HG03571 (cell line): Measurements from ENCODE around the gene KIAA1217.
"Not testable (repeated sequence)": the region's sequence is repeated elsewhere in the genome, so short reads cannot be mapped to it uniquely, and the experiment has no call there.

ENCODE experiments used
- ATAC-seq: cut with Tn5 transposase; IDR thresholded peaks from one replicate; pipeline ENCODE4 v1.9.1; 2021; ENCODE audit not compliant: unreplicated experiment

Gene KIAA1217

GRCh38 chr10:24337723-24338122, 128.8 kb downstream of the KIAA1217 start:
- not testable (repeated sequence) for ATAC-seq

DNA sequence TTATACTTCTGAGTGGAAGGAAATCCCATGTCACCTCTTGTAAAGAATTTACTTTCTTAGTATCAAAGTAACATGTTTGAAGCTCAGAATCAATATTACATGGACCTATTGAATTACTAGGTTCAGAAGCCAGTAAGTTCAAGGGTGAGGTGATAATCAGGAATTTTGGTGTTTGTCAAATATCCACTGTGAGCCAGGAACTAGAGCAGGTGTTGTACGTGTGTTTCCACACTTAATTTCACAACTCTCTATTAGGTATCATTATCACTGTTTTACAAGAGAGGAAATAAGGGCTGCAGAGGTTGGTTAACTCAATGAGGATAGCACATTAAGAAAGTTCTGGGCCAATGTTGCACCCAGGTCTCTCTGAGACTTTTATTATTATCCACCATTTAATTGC, 130.4 kb downstream of the KIAA1217 start:
- ATAC-seq: no peak

DNA sequence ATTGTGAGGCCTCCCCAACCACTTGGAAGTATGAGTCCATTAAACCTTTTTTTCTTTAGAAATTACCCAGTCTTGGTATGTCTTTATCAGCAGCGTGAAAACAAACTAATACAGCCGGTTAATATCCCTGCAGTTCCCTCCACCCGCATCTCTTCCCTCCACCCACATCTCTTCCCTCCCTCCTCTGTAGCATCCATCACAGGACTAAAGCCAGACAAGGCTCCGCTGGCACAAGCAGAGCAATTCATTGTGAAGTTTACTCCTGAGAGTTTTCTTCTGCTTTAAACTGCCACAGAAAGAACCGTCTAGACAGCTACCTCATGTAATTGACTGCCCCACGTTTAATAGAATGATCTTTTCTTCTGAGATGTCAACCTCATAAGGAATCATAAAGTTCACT, 131.5 kb downstream of the KIAA1217 start:
- no peak for ATAC-seq

- no peak for ATAC-seq
These were observed 131.9 kb downstream of the KIAA1217 start for GRCh38 chr10:24340883-24341282.

DNA sequence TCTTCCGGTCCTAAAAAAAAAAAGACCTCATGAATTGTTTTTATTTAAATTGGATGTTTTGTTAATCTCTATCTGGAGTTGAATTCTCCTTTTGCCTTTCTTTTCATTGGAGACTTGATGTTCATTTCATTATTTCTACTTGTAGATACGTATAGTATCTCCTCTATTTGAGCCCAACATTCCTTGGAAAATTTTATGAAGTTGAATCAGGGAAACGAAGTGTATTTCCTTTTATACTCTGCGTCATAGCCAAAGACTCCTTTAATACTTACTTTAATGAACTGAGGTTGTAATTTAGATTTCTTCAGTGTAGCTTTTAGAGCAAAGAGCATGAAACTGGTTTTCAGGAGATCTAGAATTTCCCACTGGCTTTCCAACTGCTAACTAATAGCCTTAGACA, 132.4 kb downstream of the KIAA1217 start:
- ATAC-seq: no peak

DNA sequence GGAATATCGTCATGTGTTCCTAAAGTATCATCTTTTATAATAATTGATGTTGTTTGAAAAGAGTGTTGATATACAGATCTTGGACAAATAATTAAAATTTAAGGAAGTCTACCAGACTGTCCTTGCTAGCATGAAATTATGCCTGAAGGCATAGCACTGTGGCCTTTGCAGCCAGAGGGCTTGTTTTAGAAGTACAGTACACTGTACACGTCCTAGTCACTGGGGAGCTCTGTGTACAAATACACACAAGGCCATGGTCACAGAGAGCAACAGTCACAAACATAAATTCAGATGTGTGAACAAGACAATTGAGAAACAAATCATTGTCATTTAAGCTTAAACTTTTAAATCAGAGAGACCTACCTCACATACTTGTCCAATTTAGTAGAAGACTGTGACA, 133.0 kb downstream of the KIAA1217 start:
- no peak for ATAC-seq

DNA sequence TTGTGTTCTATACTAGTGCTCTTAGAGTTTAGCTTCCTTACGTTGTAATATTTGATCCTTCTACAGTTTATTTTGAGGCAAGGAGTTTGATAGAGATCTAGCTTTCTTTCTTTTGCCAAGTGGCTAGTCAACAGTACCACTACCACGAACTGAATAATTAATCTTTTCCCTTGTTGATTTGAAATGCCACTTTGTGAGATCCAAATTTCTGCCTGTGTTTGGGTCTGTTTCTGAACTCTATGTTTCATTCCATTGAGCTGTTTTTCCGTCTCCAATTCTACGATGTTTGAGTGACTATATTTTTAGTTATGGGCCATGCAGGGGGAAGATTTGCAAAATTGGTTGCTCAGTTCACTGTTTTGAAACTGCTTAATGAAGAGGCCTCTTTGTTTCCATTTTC, 134.7 kb downstream of the KIAA1217 start:
- ATAC-seq: no peak

- ATAC-seq: no peak
These were observed 135.3 kb downstream of the KIAA1217 start for GRCh38 chr10:24344279-24344678.

DNA sequence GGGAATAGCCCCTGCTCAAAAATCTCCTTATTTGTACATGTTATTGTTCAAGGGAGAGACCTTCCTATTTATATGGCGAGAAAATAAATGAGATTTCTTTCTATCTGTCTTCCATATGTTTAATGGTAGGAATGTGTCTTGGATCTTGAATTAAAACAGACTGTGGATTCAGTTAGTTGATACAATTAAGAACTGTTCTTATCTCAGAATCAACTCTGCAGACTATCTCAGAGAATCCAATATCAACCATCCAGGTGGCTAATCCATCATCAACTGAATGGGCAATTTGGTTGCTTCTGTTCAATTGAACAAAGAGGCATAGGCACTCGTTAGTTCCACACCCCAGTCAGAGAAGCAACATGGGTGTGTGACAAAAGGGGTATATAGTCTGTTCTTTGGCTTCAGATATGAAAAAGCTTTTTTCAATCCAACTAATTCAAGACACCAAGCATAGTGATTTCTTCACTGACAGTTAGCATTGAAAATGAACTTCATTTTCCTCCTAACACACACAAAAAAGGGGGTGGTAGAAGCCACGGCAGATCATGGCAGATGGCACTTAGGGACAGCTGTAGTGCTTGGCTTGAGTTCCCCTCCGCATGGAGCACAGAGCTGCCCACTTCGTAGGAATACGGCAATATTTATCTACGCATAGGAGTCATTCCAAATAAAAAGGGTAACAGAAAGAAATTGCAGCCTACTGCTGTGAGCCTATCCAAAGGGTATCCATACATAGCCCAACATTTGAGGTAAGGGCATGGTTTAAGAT, 135.9 kb downstream of the KIAA1217 start:
- ATAC-seq: no peak

GRCh38 chr10:24346877-24347519, 138.1 kb downstream of the KIAA1217 start:
- ATAC-seq: no peak

- ATAC-seq: no peak
These were observed 140.6 kb downstream of the KIAA1217 start for GRCh38 chr10:24349379-24350001.

GRCh38 chr10:24350070-24350921, 141.4 kb downstream of the KIAA1217 start:
- no peak for ATAC-seq

- ATAC-seq: not testable (repeated sequence)
These were observed 141.9 kb downstream of the KIAA1217 start for GRCh38 chr10:24350922-24351225.

- no peak for ATAC-seq
These were observed 143.0 kb downstream of the KIAA1217 start for GRCh38 chr10:24351961-24352360.

GRCh38 chr10:24352399-24352798, 143.5 kb downstream of the KIAA1217 start:
- ATAC-seq: no peak

DNA sequence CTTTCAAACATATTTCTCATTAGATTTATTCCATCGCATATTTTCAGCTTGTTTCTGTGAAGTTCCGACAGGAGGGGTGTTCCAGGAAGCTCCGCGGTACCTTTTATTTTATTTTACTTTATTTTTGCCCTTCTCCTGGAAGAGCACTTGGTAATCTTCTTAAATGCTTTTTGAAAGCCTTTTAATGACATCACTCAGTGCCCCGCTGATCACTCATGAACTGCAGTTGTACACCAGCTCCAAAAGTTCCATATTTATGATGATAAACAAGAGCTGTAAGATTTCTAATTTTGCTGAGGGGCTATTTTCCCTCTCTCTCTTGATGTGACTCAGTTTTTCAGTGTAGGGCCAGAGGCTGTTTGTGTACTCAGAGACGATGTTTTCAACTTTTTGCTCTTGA, 144.4 kb downstream of the KIAA1217 start:
- no peak for ATAC-seq

GRCh38 chr10:24355056-24355688, 146.2 kb downstream of the KIAA1217 start:
- ATAC-seq: no peak

GRCh38 chr10:24357344-24358004, 148.5 kb downstream of the KIAA1217 start:
- ATAC-seq: no peak

DNA sequence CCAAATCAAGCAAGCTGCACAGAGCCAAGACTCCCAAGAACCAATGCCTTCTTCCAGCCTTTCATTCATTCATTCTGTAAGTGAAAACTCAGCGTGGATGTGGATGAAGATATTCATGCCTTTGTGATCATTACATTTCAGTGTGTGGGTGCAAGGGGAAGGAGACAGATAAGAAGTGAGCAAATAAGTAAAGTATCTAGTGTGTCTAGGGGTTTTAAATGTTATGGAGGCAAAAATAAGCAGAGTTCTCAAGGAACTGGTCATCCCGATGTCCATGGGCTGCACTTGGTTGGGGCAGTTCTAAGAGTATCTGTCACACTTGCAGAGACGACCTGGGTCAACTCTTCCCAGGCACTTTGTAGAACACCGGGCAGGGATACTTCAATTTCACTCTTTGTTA, 149.1 kb downstream of the KIAA1217 start:
- ATAC-seq: no peak
